Renal pelvis (tissue), 12 donors: ENCODE data around the gene UMPS. TPM values are rescaled to one million over a fixed set of nuclear protein-coding genes. Genes with fewer than 3 reads are reported as not detected.

Source experiments
- DNase-seq: peaks from one replicate; pipeline ENCODE4 v3.0.0-alpha.2; 2013
- long read RNA-seq, 16 experiments: transcript quantifications; one replicate each; lab custom pipeline, GENCODE V29; 2026
- polyA plus RNA-seq, 3 donors: library from polyadenylated mRNA; unstranded; fragments of 120-200 nt; gene quantifications; one replicate each; pipeline ENCODE4 v1.2.1, GENCODE V29; 2013; ENCODE audit not compliant: insufficient read length in 3 of 3

UMPS gene
- polyA plus RNA-seq: 10 to 100 TPM; 35.6 to 47.3 (median 47.1) TPM
- long read RNA-seq, donor 1, full-length matches to known transcripts: 12 of 28 reads
- long read RNA-seq, donor 1, partial matches to known transcripts: 16 of 28 reads
- long read RNA-seq, donor 1, other reads (novel, unspliced or antisense): 0 of 28 reads
- long read RNA-seq, donor 2, full-length matches to known transcripts: 11 of 34 reads
- long read RNA-seq, donor 2, partial matches to known transcripts: 23 of 34 reads
- long read RNA-seq, donor 2, other reads (novel, unspliced or antisense): 0 of 34 reads
- long read RNA-seq, donor 3, full-length matches to known transcripts: 12 of 24 reads
- long read RNA-seq, donor 3, partial matches to known transcripts: 12 of 24 reads
- long read RNA-seq, donor 3, other reads (novel, unspliced or antisense): 0 of 24 reads
- long read RNA-seq, donor 4, full-length matches to known transcripts: 20 of 44 reads
- long read RNA-seq, donor 4, partial matches to known transcripts: 24 of 44 reads
- long read RNA-seq, donor 4, other reads (novel, unspliced or antisense): 0 of 44 reads
- long read RNA-seq, donor 5, full-length matches to known transcripts: 12 of 12 reads
- long read RNA-seq, donor 5, partial matches to known transcripts: 0 of 12 reads
- long read RNA-seq, donor 5, other reads (novel, unspliced or antisense): 0 of 12 reads
- long read RNA-seq, donor 6, full-length matches to known transcripts: 18 of 35 reads
- long read RNA-seq, donor 6, partial matches to known transcripts: 17 of 35 reads
- long read RNA-seq, donor 6, other reads (novel, unspliced or antisense): 0 of 35 reads
- long read RNA-seq, donor 7, full-length matches to known transcripts: 21 of 34 reads
- long read RNA-seq, donor 7, partial matches to known transcripts: 13 of 34 reads
- long read RNA-seq, donor 7, other reads (novel, unspliced or antisense): 0 of 34 reads
- long read RNA-seq, donor 8, full-length matches to known transcripts: 9 of 16 reads
- long read RNA-seq, donor 8, partial matches to known transcripts: 7 of 16 reads
- long read RNA-seq, donor 8, other reads (novel, unspliced or antisense): 0 of 16 reads
- long read RNA-seq, donor 9, full-length matches to known transcripts: 17 of 42 reads
- long read RNA-seq, donor 9, partial matches to known transcripts: 25 of 42 reads
- long read RNA-seq, donor 9, other reads (novel, unspliced or antisense): 0 of 42 reads
- long read RNA-seq, donor 10, full-length matches to known transcripts: 19 of 31 reads
- long read RNA-seq, donor 10, partial matches to known transcripts: 12 of 31 reads
- long read RNA-seq, donor 10, other reads (novel, unspliced or antisense): 0 of 31 reads
- long read RNA-seq, donor 11, full-length matches to known transcripts: 7 of 7 reads
- long read RNA-seq, donor 11, partial matches to known transcripts: 0 of 7 reads
- long read RNA-seq, donor 11, other reads (novel, unspliced or antisense): 0 of 7 reads
- long read RNA-seq, donor 12, full-length matches to known transcripts: 19 of 36 reads
- long read RNA-seq, donor 12, partial matches to known transcripts: 17 of 36 reads
- long read RNA-seq, donor 12, other reads (novel, unspliced or antisense): 0 of 36 reads
- long read RNA-seq, donor 13, full-length matches to known transcripts: 2 of 2 reads
- long read RNA-seq, donor 13, partial matches to known transcripts: 0 of 2 reads
- long read RNA-seq, donor 13, other reads (novel, unspliced or antisense): 0 of 2 reads
- long read RNA-seq, donor 14: 0 reads
- long read RNA-seq, donor 15, full-length matches to known transcripts: 18 of 44 reads
- long read RNA-seq, donor 15, partial matches to known transcripts: 26 of 44 reads
- long read RNA-seq, donor 15, other reads (novel, unspliced or antisense): 0 of 44 reads
- long read RNA-seq, donor 16, full-length matches to known transcripts: 12 of 25 reads
- long read RNA-seq, donor 16, partial matches to known transcripts: 13 of 25 reads
- long read RNA-seq, donor 16, other reads (novel, unspliced or antisense): 0 of 25 reads

DNA sequence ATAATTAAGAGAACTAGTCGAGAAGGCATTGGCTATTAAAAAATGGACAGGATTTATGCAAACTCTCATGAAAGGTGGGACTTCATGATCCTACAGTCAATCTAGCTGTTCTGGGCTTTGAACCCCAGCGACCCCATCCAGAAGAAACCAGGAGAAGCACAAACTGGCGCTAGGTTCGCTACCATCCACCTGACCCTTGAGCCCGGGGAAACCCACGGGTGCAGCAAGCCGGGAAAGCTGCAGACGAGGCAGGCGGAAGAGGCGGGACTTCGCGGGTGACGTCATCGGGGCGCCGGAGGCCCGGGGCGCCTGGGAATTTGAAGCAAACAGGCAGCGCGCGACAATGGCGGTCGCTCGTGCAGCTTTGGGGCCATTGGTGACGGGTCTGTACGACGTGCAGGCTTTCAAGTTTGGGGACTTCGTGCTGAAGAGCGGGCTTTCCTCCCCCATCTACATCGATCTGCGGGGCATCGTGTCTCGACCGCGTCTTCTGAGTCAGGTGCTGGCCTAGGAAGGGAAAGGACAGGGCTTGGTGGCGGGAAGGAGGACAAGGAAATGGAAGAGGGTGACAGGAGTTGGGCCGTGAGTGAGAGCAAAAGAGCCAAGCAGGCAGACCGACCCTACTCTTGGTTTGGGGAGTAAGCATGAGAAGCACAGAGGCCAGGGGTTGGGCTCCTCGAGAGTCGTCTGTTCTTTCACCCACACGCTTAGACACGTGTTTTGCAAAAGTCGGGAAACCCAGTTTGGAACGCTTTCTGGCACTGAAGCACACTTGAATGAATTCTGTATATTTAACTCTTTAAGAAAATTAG lies at the start of gene UMPS:
Gene UMPS, plus strand, starts transcription at position 324 of the 812 bp plus-strand sequence. Its CDS starts 20 bp downstream, at position 344.
- DNase-seq: peak; percentile 91

DNA sequence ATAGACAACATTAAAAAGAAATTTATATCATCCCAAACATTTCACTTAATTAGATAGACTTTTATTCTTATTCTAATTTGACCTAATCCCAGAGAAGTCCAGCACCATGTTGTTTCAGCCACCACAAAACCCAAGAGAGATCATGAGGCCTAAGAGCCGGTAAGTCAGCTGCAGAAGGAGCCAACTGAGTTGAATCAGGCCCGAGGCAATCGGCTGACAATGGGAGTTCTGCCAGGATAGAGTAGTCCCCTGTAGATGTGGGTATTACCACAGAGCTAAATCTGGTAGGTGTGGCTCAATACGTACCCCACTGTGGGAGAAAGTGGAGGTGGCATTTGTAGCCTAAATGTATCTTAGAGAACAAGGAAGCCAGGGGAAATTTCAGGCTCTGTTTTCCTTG lies 49.7 kb upstream of the UMPS start:
- no peak for DNase-seq

DNA sequence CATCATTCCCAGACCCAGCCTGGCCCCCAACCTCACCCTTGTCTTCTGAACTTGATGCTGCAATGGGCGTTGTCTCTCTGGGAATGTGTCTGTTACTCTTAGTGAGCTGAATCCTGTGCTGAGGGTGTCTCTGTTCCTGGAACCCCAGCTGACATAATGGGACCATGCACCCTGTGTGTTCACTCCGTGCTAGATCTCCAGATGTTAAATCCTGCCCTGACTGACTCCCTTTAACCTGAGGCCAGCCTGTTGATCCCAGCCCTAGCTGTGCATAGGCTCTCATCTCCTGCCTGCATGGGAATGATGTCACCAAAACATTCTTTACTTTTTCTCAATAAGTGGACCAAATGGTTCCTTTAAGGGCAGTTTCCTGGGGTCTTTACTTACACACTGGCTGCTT lies 48.0 kb upstream of the UMPS start:
- DNase-seq: no peak

DNA sequence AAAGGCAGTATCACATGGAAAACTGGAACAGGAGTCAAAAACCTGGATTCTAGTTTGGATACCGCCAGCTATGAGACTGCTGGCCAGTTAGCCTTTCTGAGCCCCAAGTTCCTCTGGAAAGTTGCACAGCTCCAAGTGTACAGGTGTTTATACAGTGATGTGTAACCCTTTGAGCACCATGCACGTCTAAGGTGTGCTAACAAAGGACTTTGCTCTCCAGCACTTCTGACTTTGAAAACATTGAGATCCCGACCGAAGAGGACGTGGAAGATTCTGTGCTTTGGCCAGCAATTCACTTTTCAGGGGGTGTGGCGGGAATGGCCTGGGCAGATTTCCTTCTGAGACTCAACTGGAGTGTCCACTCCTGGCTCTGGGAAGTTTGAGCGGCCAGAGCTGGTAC lies 45.8 kb upstream of the UMPS start:
- DNase-seq: no peak

DNA sequence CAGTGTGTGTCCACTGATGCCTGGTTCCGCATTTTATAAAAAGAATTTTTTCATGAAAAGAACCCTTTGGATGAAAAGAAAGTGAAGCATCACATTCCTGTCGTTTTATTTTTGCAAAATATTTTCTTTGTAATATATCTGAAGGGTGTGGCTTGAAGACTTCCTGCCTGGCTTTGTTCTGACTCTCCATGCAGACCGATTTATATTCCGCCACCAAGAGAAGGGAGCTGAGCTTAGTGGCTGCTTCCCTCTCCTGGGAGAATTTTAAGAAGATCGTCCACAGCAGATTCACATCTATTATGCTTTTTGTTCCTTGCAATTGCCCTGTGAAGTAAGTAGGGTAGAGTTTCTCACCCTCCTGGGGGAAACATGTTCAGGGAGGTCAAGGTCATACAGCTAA lies 45.2 kb upstream of the UMPS start:
- no peak for DNase-seq

DNA sequence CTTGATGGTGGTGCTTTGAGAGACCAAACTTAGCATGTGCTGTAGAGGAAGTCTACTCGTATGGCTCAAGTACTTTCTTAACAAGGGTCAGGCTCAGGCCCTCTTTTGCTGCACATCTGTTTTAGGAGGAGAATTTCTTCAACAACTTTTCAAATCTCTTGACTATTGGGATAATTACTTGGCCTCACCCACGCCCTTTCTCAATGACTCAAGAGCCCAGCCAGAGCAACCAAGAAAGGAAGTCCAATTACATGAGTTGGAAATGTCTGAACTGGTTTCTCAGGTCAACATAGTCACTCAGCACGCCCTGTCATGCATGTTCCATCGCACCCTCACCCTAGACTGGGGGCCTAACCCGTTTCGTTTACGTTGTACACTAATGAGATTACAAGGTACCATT lies 44.8 kb upstream of the UMPS start:
- no peak for DNase-seq

DNA sequence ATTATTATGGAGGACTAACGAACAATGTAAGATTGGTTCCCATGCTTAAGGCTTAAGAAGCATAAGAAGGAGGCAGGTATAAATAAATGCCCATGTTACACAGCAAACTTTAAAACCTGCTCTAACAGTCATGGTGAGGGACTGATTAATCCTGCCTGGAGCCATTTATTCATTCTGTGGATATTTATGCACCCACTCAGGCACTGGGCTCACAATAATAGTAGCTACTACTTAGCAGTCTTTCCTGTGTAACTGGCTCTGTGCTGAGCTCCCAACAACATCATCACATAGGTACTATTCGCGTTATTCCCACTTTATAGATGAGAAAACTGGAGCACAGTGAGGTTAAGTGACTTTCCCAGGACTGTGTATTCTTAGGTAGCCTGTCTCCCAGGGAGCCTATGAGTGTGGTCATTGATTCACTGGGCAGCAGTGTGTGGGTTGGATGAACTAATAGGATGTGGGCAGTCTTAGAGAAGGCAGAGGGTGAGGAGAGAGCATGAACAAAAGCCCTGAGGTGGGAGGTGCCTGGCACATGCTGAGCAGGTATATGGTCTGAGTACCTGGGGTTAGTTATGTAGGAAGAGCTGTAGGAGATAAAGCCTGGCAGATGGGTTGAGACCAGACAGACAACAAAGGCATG lies 44.1 kb upstream of the UMPS start:
- DNase-seq: no peak

DNA sequence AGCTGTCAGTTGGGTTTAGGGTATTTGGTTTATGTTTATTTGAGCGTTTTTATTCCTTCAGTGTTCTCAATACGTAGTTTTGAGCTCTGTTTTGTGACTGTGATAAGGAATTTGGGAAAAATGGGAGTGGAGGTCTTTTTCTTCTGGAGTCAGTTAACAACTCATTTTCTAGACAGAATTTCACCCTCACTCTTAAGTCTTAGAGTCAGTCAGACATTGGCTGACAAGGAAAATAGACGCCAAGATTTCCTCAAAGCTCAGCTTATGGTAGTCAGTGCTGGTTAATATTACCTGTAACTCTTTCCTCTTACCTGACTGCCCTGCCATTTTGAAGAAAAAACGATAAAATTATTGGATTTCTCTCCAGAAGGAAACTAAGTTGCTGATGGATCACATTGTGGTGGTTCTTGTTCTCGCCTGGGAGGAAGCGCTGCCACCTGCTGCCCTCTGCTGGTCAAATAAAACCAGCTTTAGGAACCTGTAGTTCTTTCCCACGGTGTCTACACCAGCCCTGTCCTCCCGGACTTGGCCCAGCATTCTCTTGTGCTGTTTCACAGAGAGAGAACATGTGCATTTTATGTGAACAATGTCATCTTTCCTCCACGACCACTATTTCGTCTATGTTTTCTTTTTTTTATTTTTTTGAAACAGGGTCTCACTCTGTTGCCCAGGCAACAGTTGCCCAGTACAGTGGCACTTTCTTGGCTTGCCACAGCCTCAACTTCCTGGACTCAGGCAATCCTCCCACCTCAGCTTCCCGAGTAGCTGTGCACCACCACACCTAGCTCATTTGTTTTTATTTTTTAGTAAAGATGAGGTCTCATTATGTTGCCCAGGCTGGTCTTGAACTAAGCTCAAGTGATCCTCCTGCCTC lies 41.4 kb upstream of the UMPS start:
- peak; percentile 63 for DNase-seq

DNA sequence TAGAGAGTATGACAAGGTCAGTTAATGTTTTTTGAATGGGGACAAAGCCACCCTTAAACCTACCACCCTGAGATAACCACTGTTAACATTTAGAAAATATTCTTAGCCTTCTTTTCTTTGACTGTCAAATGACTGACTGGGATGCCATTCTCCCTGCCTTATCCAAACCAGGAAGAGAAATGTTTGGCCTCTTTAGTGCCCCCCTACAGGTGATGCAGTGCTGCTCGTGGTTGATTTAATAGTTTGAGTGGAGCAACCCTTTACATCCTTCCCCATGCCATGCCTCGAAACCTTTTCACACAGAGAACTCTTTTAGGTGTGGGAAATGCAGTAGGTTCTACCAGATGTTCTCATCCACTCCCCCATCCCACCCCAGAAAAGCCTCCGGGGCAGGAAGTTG lies 38.7 kb upstream of the UMPS start:
- no peak for DNase-seq

DNA sequence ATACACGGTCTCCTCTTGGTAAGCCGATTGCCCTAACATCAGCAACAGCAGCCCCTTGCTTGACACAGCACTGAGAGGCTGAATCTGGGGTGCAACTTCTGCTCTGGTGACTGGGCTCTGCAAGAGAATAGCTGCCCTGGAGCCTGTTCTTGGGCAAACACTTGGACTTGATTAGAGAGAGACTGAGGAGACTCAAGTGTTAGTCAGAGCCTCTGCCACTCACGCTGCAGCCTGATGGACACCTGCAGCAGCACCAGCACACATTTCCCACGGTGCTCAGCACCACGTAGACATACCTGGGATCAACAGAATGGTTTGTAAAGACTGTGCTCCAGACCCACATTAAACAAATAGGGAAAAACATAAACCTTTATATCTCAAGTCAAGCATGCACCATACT lies 35.8 kb upstream of the UMPS start:
- DNase-seq: no peak

DNA sequence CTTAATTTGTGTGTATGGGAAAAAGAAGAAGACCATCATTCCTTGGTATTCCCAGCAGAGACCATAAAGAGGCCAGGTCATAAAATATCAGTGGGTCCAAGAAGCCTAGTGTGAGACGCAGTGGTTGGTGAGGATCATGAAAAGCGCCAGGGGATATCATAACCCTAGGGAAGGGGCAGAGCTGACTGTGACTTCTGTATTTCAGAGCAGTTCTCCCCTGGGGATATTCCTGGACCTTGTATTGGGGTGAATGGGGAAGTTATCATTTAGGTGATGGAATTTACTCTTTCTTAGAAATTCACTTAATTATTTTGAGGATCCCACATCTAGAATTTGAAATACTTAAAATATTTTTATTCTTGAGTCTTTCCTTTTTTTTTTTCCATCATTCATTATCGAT lies 34.9 kb upstream of the UMPS start:
- no peak for DNase-seq

DNA sequence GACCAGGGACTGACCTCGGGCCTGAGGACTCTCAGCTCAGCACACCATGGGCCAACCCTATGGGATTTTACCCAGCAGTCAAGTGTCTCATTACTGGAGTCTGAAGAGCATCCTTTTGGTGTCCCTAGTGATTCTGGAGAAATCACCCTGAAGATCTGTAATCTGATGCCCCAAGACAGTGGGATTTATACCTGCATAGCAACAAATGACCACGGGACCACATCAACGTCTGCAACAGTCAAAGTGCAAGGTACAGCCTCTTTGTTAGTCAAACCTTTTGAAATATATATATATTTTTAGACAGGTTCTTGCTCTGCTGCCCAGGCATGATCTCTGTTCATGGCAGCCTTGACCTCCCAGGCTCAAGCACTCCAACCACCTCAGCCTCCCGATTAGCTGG lies 34.2 kb upstream of the UMPS start:
- DNase-seq: no peak

DNA sequence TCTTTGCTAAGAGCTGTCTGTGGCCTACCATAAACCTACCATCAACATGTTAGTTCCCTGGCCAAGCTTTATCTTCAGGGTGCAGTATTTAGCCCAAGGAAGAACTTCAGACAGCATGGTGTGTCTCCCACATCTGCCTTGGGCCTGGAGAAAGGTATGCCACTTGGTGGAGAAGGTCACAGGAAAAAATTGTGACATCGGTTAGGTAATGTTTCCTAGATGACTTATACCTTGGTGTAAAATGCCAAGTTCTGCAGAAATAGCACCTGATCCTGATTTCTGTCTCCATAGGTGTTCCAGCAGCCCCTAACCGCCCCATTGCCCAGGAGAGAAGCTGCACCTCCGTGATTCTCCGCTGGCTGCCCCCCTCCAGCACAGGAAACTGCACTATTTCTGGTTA lies 33.0 kb upstream of the UMPS start:
- DNase-seq: no peak

DNA sequence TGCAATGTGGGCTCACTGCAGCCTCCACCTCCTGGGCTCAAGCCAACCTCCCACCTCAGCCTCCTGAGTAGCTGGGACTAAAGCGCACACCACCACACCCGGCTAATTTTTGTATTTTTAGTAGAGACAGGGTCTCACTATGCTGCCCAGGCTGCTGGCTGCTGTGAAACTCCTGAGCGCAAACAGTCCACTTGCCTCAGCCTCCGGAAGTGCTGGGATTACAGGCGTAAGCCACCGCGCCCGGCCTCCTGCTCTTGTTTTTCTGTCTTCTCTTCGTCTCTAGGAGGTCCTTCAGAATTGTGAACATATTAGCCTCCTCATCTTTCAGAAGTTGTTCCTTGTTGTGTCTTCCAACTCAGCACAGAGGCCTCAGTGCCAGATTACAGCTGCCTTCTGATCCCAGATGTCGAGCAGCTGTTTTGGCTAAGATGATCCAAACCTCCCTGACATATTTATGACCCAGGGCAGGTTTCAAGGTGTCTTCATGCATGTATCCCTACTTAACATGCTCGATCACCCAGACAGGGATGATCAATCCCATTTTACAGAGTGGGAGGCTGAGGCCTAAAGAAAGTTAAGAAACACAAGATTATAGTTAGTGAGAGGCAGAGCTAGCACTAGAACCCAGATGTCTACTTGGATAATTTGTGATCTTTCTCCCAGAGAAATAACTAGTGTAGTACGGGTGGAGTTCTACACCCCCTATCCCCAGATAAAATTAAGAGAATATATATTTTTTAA lies 32.1 kb upstream of the UMPS start:
- DNase-seq: no peak

DNA sequence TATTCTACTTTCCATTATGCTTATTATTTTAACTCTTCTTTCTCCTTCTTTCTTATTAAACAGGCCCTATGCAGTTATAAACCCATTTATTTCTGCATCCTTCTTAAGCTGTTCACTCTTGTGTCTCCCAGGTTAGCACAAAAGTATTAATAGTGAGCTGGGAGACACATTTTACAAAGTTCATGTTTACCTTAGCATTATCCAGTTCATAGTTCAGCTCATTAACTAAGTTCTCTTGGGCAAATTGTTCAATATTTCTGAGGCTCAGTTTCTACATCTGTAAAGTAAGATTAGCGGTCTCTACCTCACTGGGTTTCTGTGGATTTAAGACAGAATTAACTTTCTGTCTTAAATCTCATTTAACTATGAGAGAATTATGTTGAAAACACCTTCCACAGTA lies 31.2 kb upstream of the UMPS start:
- DNase-seq: no peak

DNA sequence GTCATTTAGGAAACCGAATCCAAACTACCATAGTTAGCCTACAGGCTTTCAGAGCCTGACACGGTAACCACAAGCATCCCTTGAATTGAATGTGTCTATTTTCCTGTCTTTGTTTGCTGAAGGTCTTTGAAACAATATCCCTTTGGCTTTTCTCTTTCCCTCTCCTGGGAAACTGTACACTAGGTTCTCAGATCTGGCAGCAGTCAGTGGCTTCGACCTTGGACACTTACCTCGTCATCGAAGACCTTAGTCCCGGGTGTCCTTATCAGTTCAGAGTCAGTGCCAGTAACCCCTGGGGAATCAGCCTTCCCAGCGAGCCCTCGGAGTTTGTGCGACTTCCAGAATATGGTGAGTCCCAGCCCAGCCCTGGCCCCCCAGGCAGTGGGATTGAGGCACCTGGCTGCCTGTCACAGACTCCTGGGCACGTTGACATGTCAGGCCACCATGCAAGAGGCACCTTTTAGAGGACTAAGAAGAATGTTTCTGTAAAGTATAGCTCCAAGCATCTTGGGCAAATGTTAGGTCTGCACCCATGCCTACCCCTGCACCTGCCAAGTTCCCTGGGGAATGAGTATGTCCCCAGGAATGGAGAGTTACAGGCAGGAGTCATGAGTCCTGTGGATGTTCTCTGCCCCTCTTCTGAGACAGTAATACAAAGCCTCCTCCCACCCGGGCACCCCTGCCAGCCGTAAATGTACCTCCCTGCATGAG lies 30.4 kb upstream of the UMPS start:
- DNase-seq: no peak
